CD1c-positive myeloid dendritic cell (primary cell): ENCODE data around the gene NR4A1.

Source experiments
- DNase-seq: peaks from one replicate; pipeline ENCODE4 v3.0.0-alpha.2; 2016; ENCODE audit errors: extremely low spot score

Gene NR4A1

DNA sequence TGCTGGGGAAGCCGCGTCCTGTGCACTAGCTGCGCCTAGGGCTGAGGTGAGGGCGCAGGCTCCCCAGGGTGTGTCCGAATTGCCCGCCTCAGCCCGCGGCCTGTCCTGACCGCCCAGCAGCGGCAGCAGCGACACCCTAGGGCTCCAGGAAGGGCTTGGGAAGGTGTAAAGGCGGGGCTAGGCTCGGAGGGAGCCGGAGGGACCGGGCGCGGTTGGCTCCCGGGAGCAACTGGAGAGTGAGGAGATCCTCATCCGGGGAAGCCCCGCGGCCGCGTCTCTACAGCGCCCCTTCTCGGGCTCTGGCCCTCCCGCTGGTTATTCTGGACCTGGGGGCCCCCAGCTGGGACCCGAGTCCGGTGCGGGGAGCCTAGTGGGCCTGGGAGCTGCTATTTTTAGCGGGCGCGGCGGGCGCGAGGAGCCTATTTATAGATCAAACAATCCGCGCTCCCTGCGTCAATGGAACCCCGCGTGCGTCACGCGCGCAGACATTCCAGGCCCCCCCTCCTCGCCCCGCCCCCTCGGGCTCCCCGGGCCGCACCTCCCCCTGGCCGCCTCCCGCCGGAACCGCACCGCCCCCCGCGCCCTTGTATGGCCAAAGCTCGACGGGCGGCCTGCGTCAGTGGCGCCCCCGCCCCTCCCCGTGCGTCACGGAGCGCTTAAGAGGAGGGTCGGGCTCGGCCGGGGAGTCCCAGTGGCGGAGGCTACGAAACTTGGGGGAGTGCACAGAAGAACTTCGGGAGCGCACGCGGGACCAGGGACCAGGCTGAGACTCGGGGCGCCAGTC, at the start of gene NR4A1:
NR4A1 (plus strand) TSS at position 685 of the 784 bp plus-strand sequence. CDS start 2,887 bp downstream, outside the sequence.
- peak; percentile 97 for DNase-seq

DNA sequence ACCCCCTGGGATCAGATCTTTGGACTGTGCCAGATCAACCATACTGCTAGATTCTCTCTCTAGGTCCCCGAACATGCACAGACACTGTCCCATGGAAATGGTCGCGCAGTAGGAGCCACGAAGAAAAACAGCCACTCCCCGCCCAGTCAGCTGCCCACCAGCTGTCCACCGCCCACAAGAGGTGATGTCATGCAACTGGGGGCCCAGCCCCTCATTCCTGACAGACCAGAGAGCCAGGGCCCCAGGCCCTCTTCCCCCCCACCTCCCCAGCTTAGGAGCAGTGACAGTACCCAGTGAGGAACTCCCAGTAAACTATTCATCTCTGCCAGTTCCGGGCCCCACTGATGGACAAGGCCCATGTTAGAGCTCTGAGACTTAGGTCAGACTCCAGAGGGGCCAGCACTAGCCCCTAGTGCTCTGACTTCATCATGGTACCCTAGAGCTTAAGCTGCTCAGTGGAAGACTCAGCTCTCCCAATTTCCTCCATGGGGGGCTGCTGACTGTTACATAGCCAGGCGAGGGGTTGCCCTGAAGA, 48.2 kb upstream of the NR4A1 start:
- no peak for DNase-seq

GRCh38 chr12:52003591-52003990, 47.7 kb upstream of the NR4A1 start:
- no peak for DNase-seq

DNA sequence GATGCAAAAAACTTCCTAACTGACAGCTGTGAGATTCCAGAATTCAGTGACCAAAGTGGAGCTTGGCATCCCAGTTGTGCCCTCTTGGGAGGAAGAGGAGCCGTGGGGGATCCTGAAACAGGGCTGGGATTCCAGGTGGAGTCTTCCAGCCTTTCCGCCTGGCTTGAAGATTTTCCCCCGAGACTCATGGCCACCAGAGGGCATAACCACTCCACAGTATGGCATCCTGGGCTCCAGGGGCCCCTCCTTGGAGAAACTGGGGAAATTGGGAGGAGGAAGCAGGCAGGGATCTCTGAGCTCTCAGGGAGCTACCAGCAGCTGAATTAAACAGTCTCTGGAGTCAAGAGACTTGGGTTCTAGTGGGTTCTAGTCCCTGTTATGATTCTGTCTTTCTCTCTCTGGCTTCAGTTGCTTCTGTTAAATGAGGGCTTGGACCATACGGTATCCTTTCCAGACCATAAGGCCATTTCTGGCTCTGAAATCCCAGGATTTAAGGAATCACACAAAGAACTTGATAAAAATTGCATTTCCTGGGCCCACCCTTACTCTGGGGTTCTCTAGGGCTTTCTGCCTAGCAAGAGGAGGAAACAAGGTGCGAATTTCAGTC, 47.1 kb upstream of the NR4A1 start:
- peak; percentile 59 for DNase-seq

- DNase-seq: no peak
These were observed 45.9 kb upstream of the NR4A1 start for GRCh38 chr12:52005218-52005902.

DNA sequence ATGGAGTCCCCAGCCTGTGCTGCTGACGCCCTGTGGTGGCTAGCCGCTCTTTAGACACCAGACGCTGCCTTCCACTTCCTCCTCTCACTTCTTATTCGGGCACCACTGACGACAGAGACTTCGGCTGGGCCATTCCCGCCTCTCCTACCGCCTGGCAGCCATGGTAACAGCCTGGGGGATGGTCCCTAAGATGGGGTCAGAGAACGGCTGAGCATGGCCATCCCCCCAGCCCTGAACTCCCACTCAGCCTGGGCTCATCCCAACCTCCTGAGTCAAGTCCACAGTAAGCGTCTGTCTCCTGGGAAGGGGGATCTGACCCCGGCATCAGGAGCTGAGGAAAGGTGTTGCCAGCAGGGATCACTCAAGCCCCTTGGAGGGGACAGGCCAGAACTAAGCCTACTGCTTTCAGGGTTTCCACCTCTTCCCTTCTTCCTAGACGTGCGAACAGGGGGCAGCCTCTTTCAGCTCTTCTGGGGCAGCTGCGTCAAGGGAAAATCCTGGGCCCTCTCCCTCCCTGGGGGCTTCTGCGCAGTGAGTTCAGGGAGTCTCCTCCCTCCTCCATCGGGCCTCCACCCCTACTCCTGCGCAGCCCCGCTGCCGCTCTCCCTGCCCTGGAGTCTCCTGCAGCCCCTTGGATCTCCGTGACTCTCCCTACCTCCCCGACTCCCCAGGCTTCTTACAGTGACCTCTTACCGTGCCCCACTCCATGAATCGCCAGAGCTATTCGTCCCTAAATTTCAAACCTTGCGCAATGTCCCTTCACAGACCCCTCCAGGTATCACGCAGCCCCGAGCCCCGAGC, 45.1 kb upstream of the NR4A1 start:
- peak; percentile 92 for DNase-seq

GRCh38 chr12:52006726-52007157, 44.5 kb upstream of the NR4A1 start, which contains the start of gene TAMALIN:
TAMALIN (plus strand) TSS chr12:52006946; CDS start chr12:52007020, 74 bp downstream.
- DNase-seq: peak; percentile 73

DNA sequence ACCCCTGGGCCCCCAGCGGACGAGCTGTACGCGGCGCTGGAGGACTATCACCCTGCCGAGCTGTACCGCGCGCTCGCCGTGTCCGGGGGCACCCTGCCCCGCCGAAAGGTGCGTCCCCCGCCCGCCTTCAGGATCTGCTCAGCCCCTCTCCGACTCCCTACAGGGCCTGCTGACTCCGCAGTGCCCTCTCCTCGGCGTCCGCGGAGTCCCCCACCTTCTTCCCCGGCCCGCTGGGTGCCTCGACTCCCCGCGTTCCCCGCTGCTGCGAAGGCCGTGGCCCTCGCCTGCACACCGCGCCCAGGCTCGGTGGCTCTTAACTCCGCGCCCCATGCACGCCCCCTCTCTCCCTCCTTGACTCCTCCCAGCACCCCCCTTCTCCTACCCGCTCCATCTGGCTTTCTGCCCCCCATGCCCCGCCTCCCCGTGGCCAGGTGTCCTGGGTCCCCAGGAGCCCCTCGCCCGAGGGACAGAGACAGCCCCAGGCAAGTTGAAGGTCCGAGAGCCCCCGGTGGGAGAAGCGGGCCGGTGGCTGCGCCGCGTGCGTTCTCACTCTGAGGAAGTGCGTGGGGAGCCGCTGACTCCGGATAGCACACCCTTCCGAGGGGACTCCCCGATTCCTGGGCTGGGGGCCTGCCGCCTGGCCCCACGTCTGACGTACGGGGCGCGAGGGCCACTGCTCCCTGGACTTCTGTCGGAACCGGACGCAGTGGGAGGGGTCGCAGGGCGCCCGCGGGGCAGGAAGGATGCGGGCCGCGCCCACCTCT, 43.9 kb upstream of the NR4A1 start:
- peak; percentile 74 for DNase-seq

DNA sequence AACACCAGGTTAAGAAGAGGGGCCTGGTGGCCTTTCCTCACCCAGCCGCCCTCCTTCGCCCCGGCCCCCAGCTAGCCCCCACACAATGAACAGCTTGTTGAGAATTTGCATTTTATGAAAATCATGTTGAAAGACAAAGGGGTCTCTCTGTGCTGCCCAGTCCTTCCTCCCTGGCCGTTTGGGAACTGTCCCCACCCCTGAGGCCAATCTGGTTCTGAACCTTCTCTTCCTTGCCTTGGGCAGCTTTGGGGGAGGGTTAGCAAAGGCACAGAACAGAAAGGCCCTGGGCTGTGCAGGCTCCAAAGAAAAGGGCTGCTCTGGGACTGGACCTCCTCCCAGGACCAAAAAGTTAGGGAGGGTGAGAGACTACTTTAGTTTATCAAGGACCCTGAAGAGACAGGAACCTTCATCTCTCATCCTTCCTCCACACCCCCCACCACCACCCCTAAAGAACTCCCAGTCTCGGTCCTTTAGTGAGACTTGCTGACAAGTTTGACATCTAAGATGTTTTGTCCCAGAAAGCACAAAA, 43.2 kb upstream of the NR4A1 start:
- no peak for DNase-seq

GRCh38 chr12:52009081-52009751, 42.0 kb upstream of the NR4A1 start:
- DNase-seq: no peak

GRCh38 chr12:52010152-52010622, 41.1 kb upstream of the NR4A1 start:
- no peak for DNase-seq

- no peak for DNase-seq
These were observed 40.3 kb upstream of the NR4A1 start for GRCh38 chr12:52010692-52011601.

GRCh38 chr12:52011602-52012214, 39.5 kb upstream of the NR4A1 start:
- no peak for DNase-seq

DNA sequence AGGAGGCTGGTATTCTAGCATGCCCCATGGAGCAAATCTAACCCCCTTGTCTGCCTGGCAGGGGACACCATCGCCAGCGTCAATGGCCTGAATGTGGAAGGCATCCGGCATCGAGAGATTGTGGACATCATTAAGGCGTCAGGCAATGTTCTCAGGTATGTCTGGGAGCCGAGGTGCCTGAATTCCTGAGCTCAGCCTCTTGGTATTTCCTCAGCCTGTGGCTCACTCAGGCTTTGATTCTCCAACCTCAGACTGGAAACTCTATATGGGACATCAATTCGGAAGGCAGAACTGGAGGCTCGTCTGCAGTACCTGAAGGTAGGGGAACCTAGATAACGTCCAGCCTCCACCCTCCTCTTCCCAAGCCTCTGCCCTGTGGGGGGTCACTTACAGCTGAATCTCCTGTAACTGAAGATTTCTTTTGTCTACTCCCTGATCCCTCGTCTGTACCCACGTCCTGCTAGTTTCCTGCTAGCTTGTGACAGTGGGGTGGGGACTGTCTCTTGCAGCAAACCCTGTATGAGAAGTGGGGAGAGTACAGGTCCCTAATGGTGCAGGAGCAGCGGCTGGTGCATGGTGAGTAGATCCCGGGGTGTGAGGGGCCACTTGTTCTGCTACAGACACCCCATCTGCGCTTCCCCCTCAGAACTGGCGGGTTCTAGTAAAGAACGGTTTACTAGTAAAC, 37.5 kb upstream of the NR4A1 start:
- DNase-seq: no peak

GRCh38 chr12:52014567-52015530, 36.4 kb upstream of the NR4A1 start:
- DNase-seq: no peak

DNA sequence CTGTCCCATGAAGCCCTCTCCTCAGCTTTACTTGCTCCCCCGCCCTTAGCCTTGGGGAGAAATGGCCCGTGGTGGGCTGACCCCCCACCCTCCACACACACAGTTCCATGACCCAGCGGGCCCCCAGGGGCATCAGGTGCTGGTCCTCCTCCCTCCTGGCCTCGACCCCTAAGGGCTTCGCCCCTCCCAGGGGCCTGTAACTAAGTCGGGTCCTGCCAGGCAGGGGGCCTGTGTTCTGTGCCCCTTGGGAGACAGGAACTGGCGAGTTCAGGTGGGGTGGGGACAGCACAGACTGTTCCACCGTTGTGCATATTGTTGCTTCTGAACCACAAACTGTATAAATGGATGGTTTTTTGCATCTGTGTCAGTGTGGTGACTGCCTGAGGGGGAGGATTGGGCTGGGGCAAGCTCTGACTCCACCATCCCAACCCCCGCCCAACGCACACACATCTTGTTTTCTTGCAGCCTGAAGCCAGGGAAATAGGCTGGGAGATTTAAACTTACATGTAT, 35.7 kb upstream of the NR4A1 start:
- DNase-seq: no peak
